Ammon's horn (tissue), 1 donor: ENCODE results near the gene UNC13C.

Experiments used
- DNase-seq: peaks from one replicate; pipeline ENCODE4 v3.0.0-alpha.2; 2016; ENCODE audit warnings: low spot score

UNC13C gene

DNA sequence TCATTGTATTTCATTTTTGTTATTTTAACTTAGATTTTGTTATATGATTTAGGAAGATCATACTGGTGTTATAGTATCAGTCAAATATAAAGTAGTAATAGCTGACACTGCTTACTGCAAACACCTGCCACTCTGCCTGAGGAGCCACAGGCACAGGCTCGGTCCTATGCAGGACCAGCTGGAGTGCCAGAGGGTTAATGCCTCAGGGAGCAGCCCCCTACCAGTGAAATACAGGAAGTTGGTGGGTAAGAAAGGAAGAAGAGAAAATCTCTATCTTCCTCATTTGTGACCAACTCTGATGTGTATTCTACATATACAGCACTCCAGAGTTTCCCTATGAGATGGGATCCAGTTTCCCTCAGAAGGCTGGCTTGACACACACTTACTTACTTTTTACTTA, 593.3 kb downstream of the UNC13C start:
- no peak for DNase-seq

DNA sequence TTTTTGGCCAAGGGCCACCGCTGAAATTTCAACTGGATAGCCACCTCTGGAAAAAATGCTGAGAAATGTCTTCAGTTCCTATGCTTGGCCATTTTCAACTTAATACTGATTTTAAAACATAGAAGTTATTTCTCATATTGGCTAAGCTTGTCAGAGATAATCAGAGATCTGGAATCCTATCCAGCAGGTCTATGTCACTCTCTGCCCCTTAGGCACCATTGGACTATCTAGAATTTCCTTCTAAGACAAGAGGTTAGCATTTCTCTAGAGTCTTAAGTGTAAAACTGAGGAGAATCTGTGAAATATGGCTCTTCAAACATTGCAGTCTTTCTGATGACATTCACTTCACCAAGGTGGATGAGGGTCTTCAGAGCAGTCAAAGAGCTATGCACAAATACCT, 597.3 kb downstream of the UNC13C start:
- no peak for DNase-seq

DNA sequence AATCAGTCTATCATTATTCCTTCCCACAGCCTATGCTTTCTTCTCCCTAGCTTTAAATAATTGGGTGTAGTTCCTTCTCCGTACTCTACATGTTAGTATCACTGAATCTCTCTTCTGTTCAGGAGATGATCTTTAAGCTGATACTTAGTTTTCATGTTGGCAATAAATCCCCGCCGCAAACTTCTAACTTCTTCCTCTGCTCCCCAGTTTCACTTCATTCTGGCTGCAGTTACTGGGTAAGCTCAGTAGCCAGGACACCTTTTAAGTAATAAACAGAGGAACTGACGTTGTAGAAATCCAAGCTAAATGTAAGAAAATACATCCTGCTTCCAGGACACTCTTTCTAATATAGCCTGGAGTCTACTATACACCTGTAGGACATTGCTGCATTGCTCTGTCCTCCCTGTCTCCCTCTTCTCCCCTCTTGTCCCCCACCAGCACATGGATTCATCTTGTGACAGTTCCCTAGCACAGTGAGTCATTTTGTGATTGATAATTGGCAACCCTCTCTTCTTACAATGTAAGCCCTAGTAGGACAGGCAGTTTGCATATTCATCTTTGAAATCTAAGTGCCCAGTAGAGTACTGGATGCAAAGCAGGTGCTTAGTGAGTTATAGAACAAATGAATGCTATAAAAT, 598.2 kb downstream of the UNC13C start:
- DNase-seq: peak; percentile 27

GRCh38 chr15:54577476-54578250, 599.4 kb downstream of the UNC13C start:
- DNase-seq: no peak

- DNase-seq: no peak
Measured at GRCh38 chr15:54579855-54580254, 601.6 kb downstream of the UNC13C start.

- DNase-seq: no peak
Measured at GRCh38 chr15:54580643-54581042, 602.4 kb downstream of the UNC13C start.

- DNase-seq: no peak
Measured at GRCh38 chr15:54582863-54583643, 604.8 kb downstream of the UNC13C start.

- DNase-seq: no peak
Measured at GRCh38 chr15:54585063-54585462, 606.8 kb downstream of the UNC13C start.

DNA sequence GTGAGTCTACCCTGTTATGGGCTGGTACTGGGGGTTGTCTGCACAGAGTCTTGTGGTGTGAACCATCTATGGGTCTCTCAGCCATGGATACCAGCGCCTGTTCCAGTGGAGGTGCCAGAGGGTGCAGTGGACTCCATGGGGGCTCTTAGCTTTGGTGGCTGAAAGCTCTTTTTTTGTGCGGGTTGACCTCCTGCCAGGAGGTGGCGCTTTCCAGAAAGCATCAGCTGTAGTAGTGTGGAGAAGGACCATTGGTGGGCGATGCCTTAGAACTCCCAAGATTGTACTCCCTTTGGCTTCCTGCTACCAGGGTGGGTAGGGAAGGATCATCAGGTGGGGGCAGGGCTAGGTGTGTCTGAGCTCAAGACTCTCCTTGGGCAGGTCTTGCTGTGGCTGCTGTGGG, 615.9 kb downstream of the UNC13C start:
- DNase-seq: no peak

DNA sequence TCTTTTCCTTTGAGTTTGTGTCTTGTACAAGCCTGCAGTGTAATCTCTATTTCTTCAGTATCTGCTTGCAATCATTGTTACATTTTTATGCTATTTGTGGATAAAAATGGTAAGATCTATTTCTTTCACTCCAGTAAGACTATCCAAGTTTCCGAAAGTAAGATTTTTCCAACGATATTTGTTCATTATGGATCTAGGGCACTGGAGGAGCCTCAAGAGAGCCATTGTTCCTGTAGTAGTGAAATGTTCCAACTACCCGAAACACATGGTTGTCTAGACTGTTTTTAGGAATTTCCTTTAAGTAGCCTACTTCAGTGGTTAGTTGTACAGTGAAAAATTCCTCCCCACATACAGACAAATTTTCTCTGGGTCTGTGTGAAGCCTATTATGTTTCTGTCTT, 621.1 kb downstream of the UNC13C start:
- no peak for DNase-seq

DNA sequence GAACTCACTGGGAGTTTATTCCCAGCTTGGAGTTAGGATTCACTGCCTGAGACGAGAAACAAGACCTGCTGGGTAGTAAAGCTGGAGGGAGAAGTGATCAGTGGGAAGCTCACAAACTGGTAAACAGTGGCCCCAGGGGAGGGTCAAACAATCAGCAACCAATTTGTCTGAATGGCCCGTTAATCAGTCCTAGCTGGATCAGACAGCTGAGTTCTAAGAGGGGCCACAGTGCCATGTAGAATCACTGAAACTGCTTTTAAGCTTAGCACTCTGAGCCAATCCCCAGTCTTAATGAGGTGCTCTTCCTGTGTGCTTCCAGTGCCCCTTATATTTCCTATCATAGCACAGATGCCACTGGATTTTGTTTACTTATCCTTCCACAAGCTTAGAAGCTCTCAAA, 626.8 kb downstream of the UNC13C start:
- DNase-seq: no peak

- no peak for DNase-seq
Measured at GRCh38 chr15:54605556-54605955, 627.3 kb downstream of the UNC13C start.

- no peak for DNase-seq
Measured at GRCh38 chr15:54608876-54609835, 630.9 kb downstream of the UNC13C start.

DNA sequence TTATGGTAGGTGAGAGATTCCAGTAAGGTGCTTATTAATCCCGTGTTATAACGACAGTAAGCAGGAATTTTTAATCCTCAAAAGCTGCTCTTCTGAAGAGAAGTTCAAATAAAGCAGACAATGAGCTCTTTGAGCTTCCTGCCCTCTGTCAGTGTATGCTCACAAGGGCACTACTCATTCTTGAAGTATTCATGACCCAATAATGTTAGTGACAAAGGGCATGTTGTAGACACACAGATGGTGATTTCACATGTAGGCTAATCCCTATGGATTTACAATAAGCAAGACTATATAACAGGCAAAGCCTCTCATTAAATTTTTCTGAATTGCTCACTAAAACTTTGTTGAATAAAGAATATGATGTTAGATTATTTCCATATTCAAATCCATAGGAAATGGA, 639.9 kb downstream of the UNC13C start:
- no peak for DNase-seq

DNA sequence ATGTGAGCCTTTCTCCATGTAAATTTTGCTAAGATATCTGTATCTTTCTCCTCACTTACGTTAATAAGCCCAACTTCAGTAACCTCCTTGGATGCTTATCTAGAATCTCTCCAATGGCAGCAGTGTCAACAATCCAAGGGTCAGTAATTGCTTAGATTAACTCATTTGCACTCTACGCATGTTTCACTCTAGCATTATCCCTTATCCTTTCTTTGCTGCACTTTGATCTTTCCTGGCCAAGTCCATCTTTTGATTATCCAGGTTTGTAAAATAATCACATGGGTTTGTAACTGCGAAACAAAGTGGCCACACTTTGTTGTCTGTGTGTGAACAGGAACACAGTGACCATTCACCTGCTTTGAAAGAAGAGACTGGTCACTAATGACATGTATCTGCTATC, 640.9 kb downstream of the UNC13C start:
- DNase-seq: no peak

DNA sequence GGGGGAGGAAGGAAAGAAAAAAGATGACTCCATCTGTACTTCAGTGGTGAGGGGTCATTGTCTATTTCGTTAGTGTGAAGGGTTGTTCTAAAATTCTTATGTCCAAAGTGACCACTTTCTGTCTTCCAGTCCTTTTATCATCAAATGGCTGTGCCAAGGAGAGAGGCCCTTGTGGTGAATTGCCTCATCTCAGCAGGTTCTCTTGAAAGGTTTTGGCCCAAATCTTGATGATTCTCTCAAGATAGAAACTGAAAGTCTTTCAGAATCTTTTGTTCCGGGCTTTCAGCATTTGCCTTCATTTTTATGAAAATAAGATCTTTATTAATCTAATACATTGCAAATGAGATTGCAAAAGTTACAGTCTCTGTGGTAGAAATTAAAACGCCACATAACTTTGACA, 642.7 kb downstream of the UNC13C start:
- DNase-seq: no peak

DNA sequence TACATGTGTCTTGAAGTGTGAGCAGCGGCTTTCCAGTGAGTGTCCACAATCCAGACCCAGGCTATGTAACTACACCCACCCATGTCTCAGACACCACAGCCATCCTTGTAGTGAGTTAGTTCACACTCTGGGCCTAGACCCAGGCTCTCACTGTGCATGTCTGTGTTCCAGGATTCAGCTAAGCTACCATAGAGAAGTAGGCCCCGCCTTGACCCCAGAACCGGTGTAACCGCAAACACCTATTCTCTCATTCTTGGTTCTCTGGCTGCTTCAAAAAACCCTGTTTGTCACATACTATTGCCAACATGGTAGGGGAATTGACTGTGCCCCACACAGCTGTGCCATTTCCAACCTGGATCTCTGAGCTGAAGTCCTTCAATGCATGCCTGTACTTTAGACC, 657.9 kb downstream of the UNC13C start:
- no peak for DNase-seq

DNA sequence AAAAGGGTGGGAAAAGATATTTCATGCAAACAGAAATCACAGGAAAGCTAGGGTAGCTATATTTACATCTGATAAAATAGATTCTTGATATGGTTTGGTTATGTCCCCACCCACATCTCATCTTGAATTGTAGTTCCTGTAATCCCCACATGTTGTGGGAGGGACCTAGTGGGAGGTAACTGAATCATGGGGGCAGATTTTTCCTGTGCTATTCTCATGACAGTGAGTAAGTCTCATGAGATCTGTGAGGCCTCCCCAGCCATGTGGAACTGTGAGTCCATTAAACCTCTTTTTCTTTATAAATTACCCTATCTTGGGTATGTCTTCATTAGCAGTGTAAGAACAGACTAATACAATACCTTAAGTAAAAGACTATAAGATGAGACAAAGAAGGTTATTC, 660.4 kb downstream of the UNC13C start:
- no peak for DNase-seq

GRCh38 chr15:54640873-54641272, 662.6 kb downstream of the UNC13C start:
- DNase-seq: no peak

DNA sequence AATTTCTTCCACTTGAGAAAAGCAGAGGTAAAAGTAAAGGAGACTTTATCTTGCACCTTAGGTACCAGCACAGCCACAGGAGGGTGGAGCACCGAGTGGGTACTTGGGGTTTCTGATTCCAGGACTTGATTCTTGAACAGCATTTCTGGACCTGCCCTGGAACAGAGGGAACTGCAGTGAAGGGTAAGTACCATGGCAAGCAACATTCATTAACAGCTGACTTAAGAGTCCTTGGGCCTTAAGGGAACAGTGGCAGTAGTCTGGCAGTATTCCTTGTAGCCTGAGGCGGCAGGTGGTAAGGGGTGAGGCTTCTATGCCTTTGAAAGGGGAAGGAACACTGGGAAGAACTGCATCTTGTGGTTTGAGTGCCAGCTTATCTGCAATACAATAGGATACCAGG, 666.6 kb downstream of the UNC13C start:
- no peak for DNase-seq

DNA sequence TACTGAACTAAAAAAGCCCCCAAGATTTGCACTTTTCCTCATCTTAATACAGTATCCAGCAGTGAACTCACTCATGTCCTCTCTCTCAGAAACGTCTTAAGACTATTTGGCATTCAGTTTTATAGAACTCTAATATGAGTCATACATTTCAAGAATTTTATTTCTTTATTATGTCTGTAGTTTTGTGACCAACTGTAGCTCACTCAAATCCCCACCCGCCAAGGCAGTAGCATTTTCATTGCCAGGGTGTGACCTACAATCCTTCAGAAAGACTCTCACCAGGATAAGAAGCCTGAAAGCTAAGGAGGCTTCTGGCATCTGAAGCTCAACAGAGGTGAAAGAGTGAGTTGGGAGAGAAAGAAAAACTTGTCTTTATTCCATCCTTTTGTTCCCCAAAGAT, 681.4 kb downstream of the UNC13C start:
- no peak for DNase-seq

DNA sequence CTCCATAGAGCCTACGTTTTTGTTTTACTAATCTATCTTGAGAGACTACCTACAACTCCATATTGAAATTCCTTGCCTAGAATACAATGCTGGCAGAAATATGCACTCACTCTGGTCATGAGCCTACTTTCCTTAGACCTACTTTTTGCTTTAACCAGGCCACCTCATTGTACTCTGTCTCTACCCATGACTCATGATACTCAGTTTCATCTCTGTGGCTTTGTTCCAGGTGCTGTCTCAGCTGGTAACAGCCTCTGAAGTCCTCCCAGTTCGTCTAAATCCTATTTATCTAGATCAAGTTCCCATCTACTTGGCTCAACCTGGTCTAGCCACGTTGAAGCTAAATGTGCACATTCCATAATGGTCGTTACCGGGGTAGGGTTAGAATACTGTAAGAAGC, 682.1 kb downstream of the UNC13C start:
- no peak for DNase-seq
